ENCODE data around the gene NFAM1.

NFAM1 gene

GRCh38 chr22:42400811-42401534, 31.2 kb downstream of the NFAM1 start:
- DNase-seq (ENCODE audit: low spot score) = no peak
- TF ChIP-seq CTCF (IDR thresholded peaks at IDR 0.05; ENCODE audit: extremely low read depth, missing control alignments) = no peak

GRCh38 chr22:42399315-42400271, 32.6 kb downstream of the NFAM1 start:
- no peak for TF ChIP-seq CTCF (IDR thresholded peaks at IDR 0.05; ENCODE audit: extremely low read depth, missing control alignments)
- DNase-seq (ENCODE audit: low spot score) = no peak

GRCh38 chr22:42397332-42398249, 34.6 kb downstream of the NFAM1 start:
- TF ChIP-seq CTCF (IDR thresholded peaks at IDR 0.05; ENCODE audit: extremely low read depth, missing control alignments) = no peak
- DNase-seq (ENCODE audit: low spot score) = peak; percentile 79

GRCh38 chr22:42396621-42397331, 35.4 kb downstream of the NFAM1 start:
- peak; percentile 20 for TF ChIP-seq CTCF (IDR thresholded peaks at IDR 0.05; ENCODE audit: extremely low read depth, missing control alignments)
- DNase-seq (ENCODE audit: low spot score) = peak; percentile 62

GRCh38 chr22:42389143-42389542, 43.1 kb downstream of the NFAM1 start:
- no peak for TF ChIP-seq CTCF (IDR thresholded peaks at IDR 0.05; ENCODE audit: extremely low read depth, missing control alignments)
- no peak for DNase-seq (ENCODE audit: low spot score)

- TF ChIP-seq CTCF (IDR thresholded peaks at IDR 0.05; ENCODE audit: extremely low read depth, missing control alignments) = no peak
- no peak for DNase-seq (ENCODE audit: low spot score)
These were observed 43.9 kb downstream of the NFAM1 start for GRCh38 chr22:42388130-42388797.

All from GM20000 (cell line).